ENCODE data around the gene ARHGEF12. TPM values are rescaled to one million over a fixed set of nuclear protein-coding genes. Genes with fewer than 3 reads are reported as not detected.

ARHGEF12 gene
- polyA plus RNA-seq, 3 donors: 114 to 152 (median 121) TPM

DNA sequence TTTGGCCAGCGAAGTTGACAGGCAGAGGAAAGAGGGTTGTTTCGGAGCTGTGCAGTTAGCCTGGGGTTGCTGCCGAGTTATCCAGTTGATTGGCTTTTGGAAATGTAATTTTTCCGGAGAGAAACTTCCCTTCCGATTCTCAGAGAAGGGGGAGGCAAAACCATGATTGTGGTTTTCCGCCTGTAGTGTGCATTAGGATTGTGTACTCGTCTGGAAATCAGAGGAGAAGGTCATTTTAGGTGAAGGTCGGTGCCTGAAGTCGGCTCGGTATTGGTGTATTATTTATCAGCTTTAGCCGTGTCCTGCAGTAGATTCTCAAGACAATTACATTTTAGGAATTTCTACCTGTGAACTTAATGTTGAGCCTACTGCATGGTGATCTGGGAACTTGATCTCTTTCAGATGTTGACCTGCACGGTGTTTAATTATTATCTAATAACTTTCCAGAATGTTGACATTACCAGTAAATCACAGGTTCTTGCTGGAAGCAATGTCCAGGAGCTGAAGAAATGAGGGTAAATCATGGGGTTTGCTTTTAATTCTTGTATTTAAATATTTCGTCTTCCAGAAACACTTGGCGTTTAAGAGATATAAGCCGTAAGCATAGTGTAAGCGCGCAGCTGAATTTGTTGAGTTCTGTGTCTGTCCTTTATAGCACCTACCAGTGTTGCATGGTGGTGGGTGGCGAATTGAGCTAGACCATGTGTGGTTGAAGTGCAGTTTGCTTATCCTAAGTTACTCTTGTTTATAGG, 1.3 kb downstream of the ARHGEF12 start:
- no peak for DNase-seq

DNA sequence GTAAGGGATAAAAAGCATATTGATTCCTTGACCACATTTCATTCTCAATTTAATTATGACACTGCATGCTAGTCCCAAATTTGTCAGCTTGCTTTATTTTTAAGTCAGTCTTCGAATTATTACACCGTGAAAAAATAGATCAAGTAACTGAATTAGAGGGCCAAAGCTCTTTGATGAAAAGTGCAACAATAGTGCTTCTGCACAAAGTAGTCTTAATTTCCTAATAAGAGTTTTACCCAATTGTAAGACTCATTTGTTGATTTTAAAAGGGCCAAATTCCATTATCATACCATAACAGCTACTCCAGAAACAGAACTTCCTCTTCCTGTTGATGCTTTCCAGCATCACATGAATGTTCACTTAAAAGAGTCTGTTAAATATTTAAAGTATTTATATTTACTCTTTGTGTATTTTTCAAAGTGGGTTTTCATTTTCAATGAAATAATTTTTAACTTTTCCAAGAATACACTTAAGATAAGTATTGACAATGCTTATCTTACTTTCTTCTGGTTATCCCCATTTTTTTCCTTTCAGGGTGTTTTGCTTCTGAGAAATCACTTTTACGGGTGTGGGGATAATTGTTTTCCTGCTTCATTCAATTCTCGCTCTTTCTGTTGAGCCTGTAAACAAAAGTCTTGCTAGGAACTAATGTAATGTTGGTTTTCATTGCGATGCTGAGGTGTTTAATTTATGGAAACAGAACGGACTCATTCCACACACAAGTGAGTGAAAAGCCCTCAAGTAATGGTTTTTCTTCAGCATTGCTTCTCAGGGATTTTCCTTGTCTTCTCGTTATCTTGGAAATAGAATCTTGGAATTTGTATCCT, 2.1 kb downstream of the ARHGEF12 start:
- no peak for DNase-seq

DNA sequence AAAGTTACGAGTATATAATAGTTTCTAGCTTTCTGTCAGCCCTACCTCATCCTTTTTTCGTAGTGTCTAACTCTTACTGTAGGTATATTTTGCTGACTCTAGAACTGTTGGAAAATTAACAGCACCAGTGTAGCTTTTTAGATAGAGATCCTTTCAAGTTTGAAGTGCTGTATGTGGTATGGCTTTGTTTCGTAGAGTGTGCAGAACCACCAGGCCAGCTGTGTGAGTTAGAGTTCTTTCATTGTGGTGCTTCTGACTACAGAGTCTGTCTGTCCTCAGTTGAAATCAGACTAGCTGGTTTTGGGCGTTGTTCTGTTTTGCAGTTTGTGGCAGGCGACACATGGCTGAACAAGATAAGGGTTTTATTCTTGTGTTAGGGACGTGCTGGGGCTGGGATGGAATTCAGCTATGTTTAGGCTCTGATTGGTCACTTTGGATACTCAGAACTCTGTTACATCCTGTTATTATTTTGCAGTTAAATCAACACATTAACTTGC, 3.2 kb downstream of the ARHGEF12 start:
- no peak for DNase-seq

GRCh38 chr11:120340529-120340928, 4.3 kb downstream of the ARHGEF12 start:
- DNase-seq: no peak

DNA sequence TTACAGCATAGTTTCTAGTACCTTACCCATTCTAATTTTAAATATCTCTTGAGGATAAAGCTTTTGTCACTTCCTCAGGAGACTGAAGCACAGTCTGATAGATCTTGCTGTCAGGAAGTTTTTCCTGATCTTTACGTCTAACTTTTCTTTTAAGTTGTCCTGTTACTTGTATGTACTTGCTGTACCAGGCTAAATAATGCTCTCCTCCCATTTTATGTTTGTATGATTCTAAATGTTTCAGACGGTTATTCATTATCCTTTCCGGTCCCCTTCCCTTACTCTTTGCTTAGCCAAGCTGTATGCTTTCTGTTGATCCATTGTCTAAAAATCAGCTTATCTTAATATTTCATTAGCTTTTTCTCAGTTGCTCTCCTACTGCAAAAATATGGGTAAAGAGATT, 6.0 kb downstream of the ARHGEF12 start:
- no peak for DNase-seq

GRCh38 chr11:120342678-120343077, 6.5 kb downstream of the ARHGEF12 start:
- no peak for DNase-seq

DNA sequence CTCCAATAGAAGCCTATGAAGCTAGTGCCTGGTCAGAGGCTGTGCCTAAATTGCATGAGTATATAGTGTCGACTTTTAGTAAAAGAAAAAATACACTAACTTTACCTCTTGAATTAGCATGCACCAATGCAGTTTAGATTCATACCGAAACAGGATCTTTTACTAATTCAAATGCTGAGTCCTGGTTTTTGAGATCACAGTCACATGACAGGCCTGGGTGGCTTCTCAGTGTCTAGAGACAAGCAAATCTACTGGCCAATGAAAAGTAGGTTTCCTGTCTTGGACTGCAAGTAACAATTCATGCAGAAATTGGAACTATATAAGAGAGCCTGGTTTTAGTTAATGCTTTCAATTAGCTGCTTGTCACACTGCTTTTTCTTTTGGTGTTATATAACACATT, 7.2 kb downstream of the ARHGEF12 start:
- no peak for DNase-seq

GRCh38 chr11:120344302-120345004, 8.2 kb downstream of the ARHGEF12 start:
- no peak for DNase-seq

GRCh38 chr11:120346233-120346632, 10.0 kb downstream of the ARHGEF12 start:
- no peak for DNase-seq

DNA sequence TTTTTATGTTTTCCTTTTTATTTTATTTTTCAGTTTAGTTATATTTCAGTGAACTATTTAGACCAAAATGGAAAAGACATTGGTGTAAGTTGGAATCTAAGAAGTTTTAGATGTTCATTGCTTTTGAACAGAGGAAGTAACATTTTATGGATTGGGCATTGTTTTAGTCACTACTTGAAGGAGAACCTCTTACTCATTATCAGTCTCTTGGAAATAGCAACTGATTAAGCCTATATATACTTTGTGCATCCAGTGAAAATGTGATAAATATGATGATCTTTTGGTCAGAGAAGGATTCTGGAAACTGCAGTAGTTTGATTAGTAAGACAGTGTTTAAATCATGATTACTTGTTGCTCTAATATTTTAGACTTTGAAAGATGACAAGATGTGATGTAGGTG, 14.4 kb downstream of the ARHGEF12 start:
- DNase-seq: no peak

DNA sequence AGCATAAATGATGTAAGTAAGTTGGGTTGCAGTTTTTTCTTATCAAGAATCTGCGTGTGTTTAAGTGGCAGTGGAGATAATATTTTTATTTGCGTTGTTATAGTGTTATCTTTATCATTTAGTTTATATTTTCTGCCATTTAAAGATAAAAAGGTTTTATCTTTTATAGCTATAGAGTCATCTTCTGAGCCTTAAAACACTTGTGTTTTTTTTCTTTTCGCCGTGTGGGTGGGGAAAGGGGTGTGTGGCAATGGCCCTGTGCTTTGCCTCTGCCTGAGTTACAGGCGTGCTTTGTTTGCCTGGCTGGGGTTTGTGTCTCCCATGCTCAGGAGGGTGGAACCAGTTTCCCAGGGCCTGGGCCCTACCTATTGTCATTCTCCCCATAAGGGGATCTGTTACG, 16.2 kb downstream of the ARHGEF12 start:
- DNase-seq: no peak

DNA sequence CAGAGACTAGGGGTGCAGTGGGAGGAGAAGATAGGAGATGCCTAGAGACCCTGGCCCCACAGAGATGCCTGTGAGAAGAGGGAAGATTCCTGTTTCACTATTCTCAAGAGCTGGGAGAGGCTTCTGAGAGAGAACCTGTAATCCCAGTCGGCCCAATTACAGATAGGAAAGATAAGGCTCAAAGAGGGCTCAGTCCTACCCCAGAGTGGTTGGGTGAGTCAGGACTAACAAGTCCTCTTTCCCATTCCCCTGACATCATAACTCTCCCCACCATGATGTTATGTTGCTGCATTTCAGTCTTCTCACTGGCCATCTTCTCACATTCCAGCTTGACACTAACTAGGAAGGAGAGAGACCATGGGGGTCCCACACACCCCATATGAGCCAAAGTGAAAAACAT, 17.9 kb downstream of the ARHGEF12 start:
- DNase-seq: no peak

DNA sequence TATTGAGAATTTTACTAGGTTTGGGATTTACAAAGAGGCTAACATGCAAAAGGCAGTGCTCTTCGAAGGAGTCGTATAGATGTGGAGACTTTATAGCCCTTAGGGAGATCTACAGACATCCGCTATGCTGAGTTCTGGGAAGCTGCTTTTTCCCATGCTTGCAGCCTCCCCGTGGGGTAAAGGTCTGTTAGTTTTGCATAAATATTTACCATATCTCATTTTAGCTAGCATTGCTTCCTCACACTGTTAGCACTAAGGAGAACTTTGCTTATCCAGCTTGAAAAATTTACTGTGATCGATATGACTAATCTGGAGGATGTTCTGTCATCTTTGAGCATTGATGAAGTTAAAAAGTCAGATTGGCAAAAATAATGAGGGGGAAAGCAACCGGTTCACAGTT, 18.6 kb downstream of the ARHGEF12 start:
- no peak for DNase-seq

GRCh38 chr11:120357620-120358019, 21.4 kb downstream of the ARHGEF12 start:
- no peak for DNase-seq

GRCh38 chr11:120358729-120359128, 22.5 kb downstream of the ARHGEF12 start:
- no peak for DNase-seq

- DNase-seq: no peak
These were observed 27.2 kb downstream of the ARHGEF12 start for GRCh38 chr11:120363436-120363835.

DNA sequence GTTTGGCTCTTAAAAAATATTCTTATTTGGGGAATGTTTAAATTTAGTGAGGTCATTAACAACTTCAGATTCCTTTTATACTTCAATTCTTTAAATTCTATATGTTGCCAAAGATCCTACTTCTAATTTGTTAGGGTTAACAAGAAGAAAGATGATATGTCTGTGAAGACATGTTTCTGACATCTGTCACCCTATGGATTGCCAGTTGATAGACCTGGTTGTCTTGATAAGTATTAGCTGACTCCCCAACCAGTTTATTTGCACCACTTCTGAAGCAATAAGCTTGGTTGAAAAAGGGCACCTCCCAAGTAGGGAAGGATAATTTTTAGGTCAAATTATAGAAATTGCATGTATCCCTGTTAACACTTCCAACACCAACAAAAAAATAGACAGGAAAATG, 29.3 kb downstream of the ARHGEF12 start:
- DNase-seq: no peak

DNA sequence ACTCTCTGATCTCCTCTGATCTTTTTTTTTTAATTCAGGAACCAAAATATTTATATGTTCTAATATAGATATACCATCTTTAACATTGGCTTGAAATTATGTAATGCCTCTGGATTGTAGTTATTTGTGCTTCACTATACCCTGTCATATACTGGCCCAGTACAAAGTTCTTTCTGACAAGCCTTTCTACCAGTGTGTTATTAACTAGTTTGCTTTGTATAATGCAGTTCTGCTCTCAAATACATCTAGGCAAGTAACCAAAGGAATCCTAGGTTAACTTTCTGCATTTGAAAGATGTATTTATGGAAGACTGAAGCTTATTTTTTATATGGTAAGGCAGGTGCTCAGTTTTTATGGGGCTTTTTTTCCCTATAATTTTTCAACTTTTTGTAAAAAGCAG, 36.1 kb downstream of the ARHGEF12 start:
- DNase-seq: no peak

DNA sequence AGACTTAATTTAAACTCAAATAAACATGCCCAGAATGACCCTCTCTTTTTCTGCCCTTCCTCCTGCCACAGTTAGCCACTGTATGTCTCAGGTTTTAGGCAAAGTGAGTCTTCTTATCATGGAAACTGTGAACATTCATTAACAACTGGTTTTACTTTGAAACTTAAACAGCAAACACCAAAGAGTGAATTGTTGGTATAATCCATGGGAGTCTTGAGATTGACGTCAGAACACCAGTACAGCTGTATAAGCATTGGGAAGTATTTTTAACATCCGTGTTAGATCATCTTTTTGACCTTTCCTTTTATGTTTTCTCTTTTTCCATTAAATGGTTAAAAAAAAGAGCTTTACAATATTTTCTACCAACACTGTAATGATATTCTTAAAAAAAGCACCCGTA, 38.9 kb downstream of the ARHGEF12 start:
- no peak for DNase-seq

DNA sequence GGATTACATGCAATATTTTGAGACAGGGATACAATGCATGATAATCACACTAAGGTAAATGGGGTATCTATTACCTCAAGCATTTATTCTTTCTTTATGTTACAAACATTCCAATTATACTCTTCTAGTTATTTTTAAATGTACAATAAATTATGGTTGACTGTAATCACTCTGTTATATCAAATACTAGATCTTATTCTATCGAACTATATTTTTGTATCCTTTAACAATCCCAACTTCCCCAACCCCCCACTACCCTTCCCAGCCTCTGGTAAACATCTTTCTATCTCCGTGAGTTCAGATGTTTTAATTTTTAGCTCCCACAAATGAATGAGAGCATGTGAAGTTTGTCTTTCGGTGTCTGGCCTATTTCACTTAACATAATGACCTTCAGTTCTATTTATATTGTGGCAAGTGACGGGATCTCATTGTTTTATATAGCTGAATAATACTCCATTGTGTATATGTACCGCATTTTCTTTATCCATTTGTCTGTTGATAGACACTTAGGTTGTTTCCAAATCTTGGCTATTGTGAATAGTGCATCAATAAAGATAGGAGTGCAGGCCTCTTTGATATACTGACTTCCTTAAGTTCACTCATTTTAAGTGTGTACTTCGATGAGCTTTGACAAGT, 40.5 kb downstream of the ARHGEF12 start:
- DNase-seq: no peak

GRCh38 chr11:120378474-120378873, 42.3 kb downstream of the ARHGEF12 start:
- no peak for DNase-seq

DNA sequence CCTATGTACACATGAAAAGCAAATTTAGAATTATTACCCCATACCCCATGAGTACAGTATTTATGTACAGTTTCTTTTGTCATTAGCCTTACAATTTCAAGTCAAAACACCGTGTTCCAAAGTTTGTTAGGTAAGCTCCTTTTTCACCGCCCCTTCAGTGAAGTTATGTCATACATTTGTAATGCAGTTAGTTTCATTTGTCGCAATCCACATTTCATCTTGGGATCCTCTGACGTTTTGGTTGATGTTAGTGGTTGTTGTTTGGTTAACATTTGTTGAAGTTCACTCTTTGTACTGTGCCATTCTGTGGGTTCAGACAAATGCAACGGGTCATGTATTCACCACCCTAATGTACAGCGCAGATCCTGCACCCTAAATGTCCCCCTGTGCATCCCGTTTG, 45.2 kb downstream of the ARHGEF12 start:
- no peak for DNase-seq

Data from renal pelvis (tissue), 4 donors.